Jurkat, Clone E6-1 (cell line): Measurements from ENCODE around the gene GFY. TPM values are rescaled to one million over a fixed set of nuclear protein-coding genes. Genes with fewer than 3 reads are reported as not detected.

Experiments
- DNase-seq: peaks from one replicate; pipeline ENCODE4 v3.0.0-alpha.2; 2011; ENCODE audit warnings: low read depth, low spot score
- H3K4me3 ChIP-seq: 2 replicates; pipeline ENCODE4 v1.5.1; 2011; ENCODE audit warnings: mild to moderate bottlenecking, low read length, control low read depth, moderate library complexity
- polyA plus RNA-seq: library from polyadenylated mRNA; unstranded; fragments of >200 nt; gene quantifications from one replicate; pipeline ENCODE4 v1.2.1, GENCODE V29; 2012; ENCODE audit warnings: missing spikeins; ENCODE audit not compliant: insufficient read length, insufficient read depth

GFY gene
- not detected for polyA plus RNA-seq

- no peak for DNase-seq
- no peak within 1 kb of the TSS for H3K4me3 ChIP-seq
Measured at GRCh38 chr19:49425178-49425577, at the start of gene GFY. Gene GFY (plus strand): TSS chr19:49425388. CDS start chr19:49426431, 1,043 bp downstream.

GRCh38 chr19:49378512-49378911 is 46.7 kb upstream of the GFY start:
- no peak for DNase-seq
- H3K4me3 ChIP-seq: no peak overlapping the region

GRCh38 chr19:49380391-49380790 is 44.8 kb upstream of the GFY start:
- no peak overlapping the region for H3K4me3 ChIP-seq
- no peak for DNase-seq

- no peak for DNase-seq
- H3K4me3 ChIP-seq: no peak overlapping the region
Measured at GRCh38 chr19:49382639-49383038, 42.5 kb upstream of the GFY start.

GRCh38 chr19:49383599-49383998 is 41.6 kb upstream of the GFY start:
- no peak overlapping the region for H3K4me3 ChIP-seq
- no peak for DNase-seq

- H3K4me3 ChIP-seq: no peak within 1 kb of the TSS
- no peak for DNase-seq
Measured at GRCh38 chr19:49387936-49388372, 37.2 kb upstream of the GFY start, which contains the start of gene KASH5. Gene KASH5 (plus strand): TSS chr19:49388249. CDS start chr19:49390884, 2,635 bp downstream.

GRCh38 chr19:49389406-49389805 is 35.8 kb upstream of the GFY start:
- H3K4me3 ChIP-seq: no peak overlapping the region
- DNase-seq: no peak

GRCh38 chr19:49390131-49390928 is 34.9 kb upstream of the GFY start:
- DNase-seq: no peak
- no peak overlapping the region for H3K4me3 ChIP-seq

GRCh38 chr19:49390929-49391359 is 34.2 kb upstream of the GFY start:
- no peak overlapping the region for H3K4me3 ChIP-seq
- DNase-seq: no peak

GRCh38 chr19:49391581-49392399 is 33.4 kb upstream of the GFY start:
- DNase-seq: peak; percentile 66
- H3K4me3 ChIP-seq: no peak overlapping the region

GRCh38 chr19:49393881-49394280 is 31.3 kb upstream of the GFY start:
- H3K4me3 ChIP-seq: no peak overlapping the region

GRCh38 chr19:49395581-49396407 is 29.4 kb upstream of the GFY start:
- DNase-seq: no peak
- H3K4me3 ChIP-seq: no peak overlapping the region

More at GRCh38 chr19:49393881-49394280, 31.3 kb upstream of the GFY start:
- no peak for DNase-seq

GRCh38 chr19:49396738-49397505 is 28.3 kb upstream of the GFY start:
- no peak overlapping the region for H3K4me3 ChIP-seq
- no peak for DNase-seq

GRCh38 chr19:49398001-49398615 is 27.1 kb upstream of the GFY start:
- DNase-seq: peak; percentile 60
- no peak overlapping the region for H3K4me3 ChIP-seq

GRCh38 chr19:49398931-49399330 is 26.3 kb upstream of the GFY start:
- DNase-seq: no peak
- H3K4me3 ChIP-seq: no peak overlapping the region

- DNase-seq: no peak
- H3K4me3 ChIP-seq: no peak overlapping the region
Measured at GRCh38 chr19:49400029-49400428, 25.2 kb upstream of the GFY start.

GRCh38 chr19:49403404-49404187 is 21.6 kb upstream of the GFY start:
- no peak overlapping the region for H3K4me3 ChIP-seq
- no peak for DNase-seq
